ENCODE measurements around the gene NCSTN. TPM values are rescaled to one million over a fixed set of nuclear protein-coding genes. Genes with fewer than 3 reads are reported as not detected.

NCSTN gene
- total RNA-seq, 1 experiment from 2014 or later, result 58.0 TPM

- Histone ChIP-seq H3K27ac (ENCODE audit: low read depth, low read length, poor library complexity, severe bottlenecking) (peak overlapping the region; percentile 67), H3K4me3 (ENCODE audit: low read depth, low read length, poor library complexity, severe bottlenecking) (no peak overlapping the region), H3K9me3 (ENCODE audit: low read depth, low read length, poor library complexity, severe bottlenecking) (no peaks in the 10 kb centered on the region), H3K4me1 (ENCODE audit: insufficient read depth, low read length, poor library complexity, severe bottlenecking) (peaks cover 16% of the 10 kb centered on the region), H3K27me3 (replicated peaks; ENCODE audit: insufficient read depth, low read depth, low read length, poor library complexity) (no peaks in the 10 kb centered on the region), H3K36me3 (ENCODE audit: insufficient read depth, low read length, poor library complexity, severe bottlenecking) (peaks cover 7% of the 10 kb centered on the region)
- TF ChIP-seq EZH2 (IDR thresholded peaks at IDR 0.05; ENCODE audit: borderline replicate concordance, low read depth, low read length, poor library complexity, severe bottlenecking) (no peak), CTCF (conservative IDR thresholded peaks at IDR 0.05; ENCODE audit: low read depth, low read length) (no peak)
- no peak for DNase-seq (ENCODE audit: low spot score)
- ChIA-PET CTCF (no interaction called here), POLR2A (ENCODE audit: low non-redundant PET) (no interaction called here)
- BruUV-seq (replicated peaks), result no TSS peak
- intact Hi-C loops (cut with micrococcal nuclease; ENCODE audit: unreplicated experiment), result no loop called here
These were observed 18.6 kb downstream of the NCSTN start for GRCh38 chr1:160361814-160362167.

GRCh38 chr1:160362168-160362957 lies 19.2 kb downstream of the NCSTN start:
- H3K9me3 ChIP-seq (ENCODE audit: low read depth, low read length, poor library complexity, severe bottlenecking), result no peaks in the 10 kb centered on the region
- no TSS peak for BruUV-seq (replicated peaks)
- no peak for TF ChIP-seq EZH2 (IDR thresholded peaks at IDR 0.05; ENCODE audit: borderline replicate concordance, low read depth, low read length, poor library complexity, severe bottlenecking)
- TF ChIP-seq CTCF (conservative IDR thresholded peaks at IDR 0.05; ENCODE audit: low read depth, low read length), result no peak
- ChIA-PET CTCF (interaction anchor here (0.6 kb wide), 1 partner anchor 71 kb away, joined by 3 read pairs; no protein-coding TSS in a partner anchor), POLR2A (ENCODE audit: low non-redundant PET) (no interaction called here)
- intact Hi-C loops (cut with micrococcal nuclease; ENCODE audit: unreplicated experiment), result no loop called here
- H3K27me3 ChIP-seq (replicated peaks; ENCODE audit: insufficient read depth, low read depth, low read length, poor library complexity), result no peaks in the 10 kb centered on the region
- H3K4me3 ChIP-seq (ENCODE audit: low read depth, low read length, poor library complexity, severe bottlenecking), result no peak overlapping the region
- peaks cover 16% of the 10 kb centered on the region for H3K4me1 ChIP-seq (ENCODE audit: insufficient read depth, low read length, poor library complexity, severe bottlenecking)
- DNase-seq (ENCODE audit: low spot score), result no peak
- peaks cover 7% of the 10 kb centered on the region for H3K36me3 ChIP-seq (ENCODE audit: insufficient read depth, low read length, poor library complexity, severe bottlenecking)
- H3K27ac ChIP-seq (ENCODE audit: low read depth, low read length, poor library complexity, severe bottlenecking), result peak overlapping the region; percentile 67

GRCh38 chr1:160363010-160363409 lies 19.8 kb downstream of the NCSTN start:
- peaks cover 16% of the 10 kb centered on the region for H3K4me1 ChIP-seq (ENCODE audit: insufficient read depth, low read length, poor library complexity, severe bottlenecking)
- ChIA-PET CTCF (no interaction called here), POLR2A (ENCODE audit: low non-redundant PET) (no interaction called here)
- intact Hi-C loops (cut with micrococcal nuclease; ENCODE audit: unreplicated experiment), result no loop called here
- TF ChIP-seq CTCF (conservative IDR thresholded peaks at IDR 0.05; ENCODE audit: low read depth, low read length) (no peak), EZH2 (IDR thresholded peaks at IDR 0.05; ENCODE audit: borderline replicate concordance, low read depth, low read length, poor library complexity, severe bottlenecking) (no peak)
- no peaks in the 10 kb centered on the region for H3K27me3 ChIP-seq (replicated peaks; ENCODE audit: insufficient read depth, low read depth, low read length, poor library complexity)
- BruUV-seq (replicated peaks), result no TSS peak
- peak overlapping the region; percentile 27 for H3K27ac ChIP-seq (ENCODE audit: low read depth, low read length, poor library complexity, severe bottlenecking)
- H3K9me3 ChIP-seq (ENCODE audit: low read depth, low read length, poor library complexity, severe bottlenecking), result no peaks in the 10 kb centered on the region
- no peak for DNase-seq (ENCODE audit: low spot score)
- no peak overlapping the region for H3K4me3 ChIP-seq (ENCODE audit: low read depth, low read length, poor library complexity, severe bottlenecking)
- peaks cover under 1% of the 10 kb centered on the region for H3K36me3 ChIP-seq (ENCODE audit: insufficient read depth, low read length, poor library complexity, severe bottlenecking)
